Stimulated activated CD8-positive, alpha-beta memory T cell treated with anti-CD3 and anti-CD28 coated beads, Interleukin-7, amount 100 ng/mL, for 1 hour (primary cell): ENCODE measurements around the gene CD52.
"Not testable (repeated sequence)": the region's sequence is repeated elsewhere in the genome, so short reads cannot be mapped to it uniquely, and the experiment has no call there.

ENCODE experiments used
- DNase-seq, 2 donors: peaks; one replicate each; pipeline ENCODE4 v3.0.0-alpha.2; 2020; ENCODE audit warnings: low read depth in 2 of 2

Gene CD52

GRCh38 chr1:26284597-26285347 is 33.0 kb upstream of the CD52 start:
- DNase-seq, result peak; percentile 84 to 88

- DNase-seq, result no peak
Observed at GRCh38 chr1:26285366-26286063, 32.2 kb upstream of the CD52 start.

DNA sequence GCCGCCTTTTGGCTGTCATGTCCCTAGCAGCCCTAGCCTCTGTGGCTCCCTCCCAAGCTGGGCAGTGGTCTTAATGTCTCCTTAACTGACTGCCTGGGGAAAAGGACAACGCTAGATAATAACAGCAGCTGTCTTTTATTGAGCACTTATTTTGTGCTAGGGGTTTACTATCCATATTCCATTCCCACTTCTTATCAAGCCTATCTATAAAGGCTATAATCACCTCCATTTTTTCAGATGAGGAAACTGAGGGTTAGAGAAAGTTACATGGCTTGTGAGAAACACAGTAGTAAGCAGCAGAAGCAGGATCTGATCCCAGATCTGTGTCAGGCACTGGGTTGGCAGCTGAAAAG is 31.7 kb upstream of the CD52 start:
- DNase-seq, result no peak

DNA sequence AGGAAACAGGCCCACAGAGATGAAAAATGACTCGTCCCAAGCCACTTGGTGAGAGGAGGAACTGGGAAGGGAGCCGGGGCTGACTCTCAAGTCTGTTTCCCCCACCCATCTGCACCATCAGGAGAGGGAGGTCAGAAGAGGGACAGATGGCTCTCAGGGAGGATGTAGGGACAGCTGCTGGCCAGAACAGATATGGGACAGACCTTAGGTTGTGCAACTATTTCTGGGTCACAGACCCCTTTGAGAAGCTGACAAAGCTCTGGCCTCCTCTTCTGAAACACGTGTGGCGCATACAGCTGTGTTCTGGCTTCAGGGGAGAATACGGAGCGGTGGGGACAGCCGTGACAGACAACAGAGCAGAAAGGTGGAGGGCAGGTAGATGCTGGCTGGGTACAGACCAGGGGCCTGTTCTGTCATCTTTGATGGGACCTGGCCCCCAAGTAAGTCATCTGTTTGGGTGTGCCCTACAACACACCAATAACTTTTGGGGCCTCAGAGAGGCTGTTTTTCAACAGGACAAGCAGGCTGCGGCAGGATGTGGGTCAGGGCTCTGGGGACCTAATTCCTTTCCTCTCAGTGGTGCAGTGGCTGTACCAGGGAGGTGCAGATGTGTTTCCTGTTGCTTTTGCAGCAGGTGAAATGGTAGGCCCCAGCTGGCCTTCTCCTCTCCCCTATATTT is 30.6 kb upstream of the CD52 start:
- no peak for DNase-seq

- no peak for DNase-seq
Observed at GRCh38 chr1:26287811-26288210, 29.9 kb upstream of the CD52 start.

- DNase-seq, result no peak
Observed at GRCh38 chr1:26288311-26288941, 29.3 kb upstream of the CD52 start.

DNA sequence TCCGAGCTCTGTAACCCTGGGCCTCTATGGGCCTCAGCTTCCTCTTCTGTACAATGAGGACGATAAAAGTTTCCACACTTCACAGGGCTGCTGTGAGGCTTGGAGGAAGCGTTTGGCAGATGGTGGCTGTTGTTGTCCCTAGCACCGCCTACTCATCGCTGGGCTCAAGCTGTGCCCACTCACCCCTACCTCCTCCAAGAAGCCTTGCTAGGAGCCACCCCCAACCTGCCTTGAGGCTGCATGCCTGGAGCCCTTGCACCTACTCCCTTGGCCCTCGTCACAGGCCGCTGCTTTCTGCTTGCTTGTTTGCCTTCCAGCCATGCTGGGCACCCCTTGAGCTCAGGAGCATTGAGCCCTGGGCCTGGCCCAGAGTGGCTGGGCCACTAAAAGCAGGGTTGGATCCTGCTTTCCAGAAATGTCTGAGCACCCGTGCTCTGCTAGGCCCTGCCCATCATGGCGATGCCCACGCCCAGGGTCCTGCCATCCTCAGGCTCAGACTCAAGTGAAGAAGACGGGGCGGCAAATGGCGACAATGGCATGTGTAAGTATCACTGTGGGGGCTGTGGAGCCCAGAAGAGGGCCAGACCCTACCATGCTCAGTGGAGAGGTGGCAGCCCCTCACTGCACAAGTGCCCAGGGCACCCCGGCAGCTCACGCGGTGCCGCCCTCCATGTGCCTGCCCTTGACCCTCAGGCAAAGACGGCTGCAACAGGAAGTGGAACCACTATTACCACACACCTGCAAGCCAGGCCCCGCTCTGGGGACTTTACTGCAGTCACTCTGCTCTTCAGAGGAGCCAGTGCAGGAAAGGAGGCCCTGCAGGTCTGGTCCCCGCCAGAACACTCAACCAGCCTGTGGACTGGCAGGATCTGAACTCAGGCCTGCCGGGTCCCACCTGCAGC is 28.3 kb upstream of the CD52 start:
- no peak for DNase-seq

DNA sequence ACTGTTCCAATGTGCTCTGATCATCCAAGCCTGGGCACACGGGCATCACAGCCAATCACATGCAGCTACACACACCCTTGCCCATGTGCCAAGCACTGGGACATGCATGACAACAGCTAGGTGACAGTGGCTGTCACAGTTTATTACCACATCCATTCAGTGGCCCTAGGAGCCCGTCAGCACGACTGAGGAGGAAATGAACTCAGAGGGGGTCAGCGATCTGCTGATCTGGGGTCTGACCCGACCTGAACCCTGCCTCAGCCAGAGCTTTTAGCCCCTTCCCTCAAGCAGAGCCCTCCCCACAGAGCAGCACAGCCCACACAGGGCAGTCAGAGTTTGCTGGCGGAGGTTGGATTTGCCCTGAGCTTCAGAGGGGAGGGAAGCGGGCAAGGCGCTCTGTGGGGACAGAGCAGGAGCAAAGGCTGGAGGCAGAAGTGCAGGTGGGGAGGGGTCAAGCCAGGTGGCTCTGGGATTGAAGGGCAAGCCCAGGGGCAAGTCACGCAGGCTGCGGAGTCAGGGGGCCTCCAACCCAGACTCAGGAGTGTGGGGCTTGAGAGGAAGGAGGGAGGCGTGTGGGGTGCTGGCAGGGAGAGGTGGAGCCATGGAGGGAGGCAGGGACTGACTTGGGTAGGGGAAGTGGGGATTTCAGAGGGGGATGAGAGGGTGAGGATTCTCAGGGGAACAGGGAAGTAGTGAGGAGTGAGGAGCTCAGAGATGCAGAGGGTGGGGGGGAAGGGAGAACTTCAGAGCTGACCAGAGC is 27.5 kb upstream of the CD52 start:
- no peak for DNase-seq

DNA sequence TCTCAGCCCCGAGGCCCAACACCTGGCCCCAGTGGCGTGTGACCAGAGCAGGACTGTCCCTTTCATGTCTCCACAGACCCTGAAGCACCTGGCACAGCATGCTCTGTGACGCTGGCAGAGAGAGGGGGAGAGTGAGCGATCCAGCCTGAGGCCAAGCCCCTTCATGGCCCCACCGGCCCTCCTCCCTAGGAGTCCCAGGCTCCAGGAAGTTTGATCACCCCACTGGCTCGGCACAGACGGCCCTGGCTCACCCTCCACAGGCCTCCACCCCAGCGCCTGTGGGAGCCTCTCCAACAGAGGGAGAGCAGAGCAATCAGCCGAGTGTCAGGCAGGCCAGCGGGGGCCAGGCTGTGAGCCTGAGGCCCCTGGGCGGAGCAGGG is 26.9 kb upstream of the CD52 start:
- DNase-seq, result no peak

DNA sequence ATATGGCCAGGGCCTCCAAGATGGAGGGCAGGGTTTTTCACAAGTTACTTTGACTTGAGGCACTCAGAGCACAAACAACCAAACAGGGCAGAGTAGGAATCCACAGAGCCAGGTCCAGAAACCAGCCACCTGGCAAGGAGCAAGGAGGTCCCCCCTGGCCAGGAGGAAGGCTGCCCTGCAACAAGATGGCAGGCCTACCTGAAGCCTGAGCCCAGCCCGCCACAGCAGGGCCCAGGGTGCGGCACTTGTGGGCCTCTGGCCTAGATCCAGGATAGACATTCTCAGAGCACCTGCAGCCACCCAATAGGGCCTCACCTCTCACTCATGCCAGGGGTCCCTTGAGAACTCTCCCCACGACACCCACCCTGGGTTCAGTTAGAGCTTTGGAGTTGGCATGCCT is 26.3 kb upstream of the CD52 start:
- DNase-seq, result no peak

DNA sequence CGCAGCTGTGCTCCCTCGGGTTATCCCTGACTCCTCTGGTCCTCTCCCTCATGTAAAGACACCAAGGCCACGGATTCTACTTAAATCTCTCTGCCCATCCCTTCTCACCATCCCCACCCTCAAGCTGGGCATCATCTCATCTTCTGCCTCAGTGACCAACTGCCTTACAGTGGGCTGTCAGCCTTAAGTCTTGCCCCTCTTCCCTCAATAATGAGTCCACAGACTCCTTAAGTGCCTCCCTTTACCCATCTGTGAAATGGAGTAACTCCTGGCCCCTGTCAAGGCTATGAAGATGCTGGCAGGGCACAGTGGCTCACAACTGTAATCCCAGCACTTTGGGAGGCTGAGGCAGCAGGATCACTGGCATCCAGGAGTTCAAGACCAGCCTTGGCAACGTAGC is 25.8 kb upstream of the CD52 start:
- DNase-seq, result no peak

GRCh38 chr1:26292735-26293134 is 25.0 kb upstream of the CD52 start:
- not testable (repeated sequence) for DNase-seq

DNA sequence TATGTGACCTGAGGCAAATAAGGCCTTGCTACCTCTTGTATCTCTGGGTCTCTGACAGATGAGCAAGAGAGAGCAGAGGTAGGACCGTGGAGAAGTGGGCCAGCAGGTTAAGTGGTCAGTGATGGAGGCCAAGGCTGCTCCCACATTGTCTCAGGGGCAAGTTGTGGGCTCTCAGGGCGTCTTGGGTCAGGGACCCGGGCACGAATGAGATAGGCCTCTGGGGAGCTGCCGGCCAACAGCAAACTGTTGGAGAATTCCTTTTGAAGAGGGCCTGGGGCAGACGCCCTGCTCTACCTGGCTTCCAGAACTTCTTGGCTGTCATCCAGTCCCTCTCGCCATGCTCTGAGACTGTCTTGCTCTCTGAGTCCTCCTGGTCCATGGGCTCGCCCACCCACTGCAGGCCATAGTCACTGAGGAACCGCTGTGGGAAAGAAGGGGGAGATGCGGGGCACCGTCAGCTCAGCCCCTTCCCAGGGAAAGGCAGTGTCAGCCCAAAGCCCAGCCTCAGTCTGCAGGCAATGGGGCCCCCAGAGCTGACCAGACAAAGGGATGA is 23.8 kb upstream of the CD52 start:
- DNase-seq, result no peak

- DNase-seq, result no peak
Observed at GRCh38 chr1:26295194-26296138, 22.3 kb upstream of the CD52 start.

- no peak for DNase-seq
Observed at GRCh38 chr1:26296340-26297056, 21.3 kb upstream of the CD52 start.

DNA sequence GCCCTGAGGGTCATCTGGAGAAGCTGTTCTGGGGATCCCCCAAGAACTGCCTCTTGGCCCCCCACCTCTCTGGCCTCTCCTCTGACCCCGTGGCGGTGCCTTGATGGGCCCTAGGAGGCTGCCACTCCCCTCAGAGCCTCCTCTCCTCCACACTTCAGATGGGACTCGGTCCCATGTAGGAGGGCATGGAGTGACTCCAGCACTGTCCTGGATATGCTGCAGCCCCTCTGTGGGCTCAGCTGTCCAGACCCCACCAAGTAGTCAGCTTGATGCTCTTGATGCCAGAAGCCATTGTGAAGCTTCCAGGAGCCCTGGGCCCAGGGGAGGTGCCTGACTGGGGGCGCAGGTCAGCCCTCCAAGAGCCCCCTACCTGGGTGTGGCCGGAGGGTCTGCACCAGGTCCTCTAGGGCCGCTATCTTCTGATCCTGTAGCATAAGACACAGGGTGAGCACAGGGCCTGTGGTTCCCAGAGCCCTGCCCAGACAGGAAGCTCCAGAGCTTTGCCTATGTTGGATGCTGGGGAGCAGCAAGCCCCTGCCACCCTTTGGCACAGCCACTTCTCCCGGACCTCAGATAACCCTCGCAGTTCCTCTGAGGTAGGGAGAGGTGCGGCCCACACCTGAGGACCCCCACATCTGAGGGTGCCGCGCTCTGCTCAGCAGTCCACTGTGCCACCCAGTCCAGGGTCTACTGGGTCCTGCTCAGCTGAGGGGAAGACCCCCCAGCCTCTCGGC is 20.5 kb upstream of the CD52 start:
- no peak for DNase-seq

DNA sequence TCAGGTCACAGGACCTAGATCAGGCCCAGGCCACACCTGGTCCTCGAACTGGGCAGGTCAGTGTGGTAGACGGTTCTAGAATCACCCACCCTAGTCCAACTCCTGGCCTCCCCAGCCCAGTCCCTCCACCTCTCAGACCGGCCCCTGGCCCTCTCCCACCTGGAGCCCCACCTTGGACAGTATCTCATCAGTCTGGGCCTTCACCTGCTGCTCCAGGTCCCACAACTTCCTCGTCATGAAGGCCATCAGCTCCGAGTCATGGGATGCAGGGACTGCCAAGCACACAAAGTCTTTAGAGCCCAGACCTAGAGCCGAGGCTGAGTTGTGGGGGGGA is 20.0 kb upstream of the CD52 start:
- DNase-seq, result no peak
